Esophagus muscularis mucosa (tissue), 4 donors: ENCODE measurements around the gene COPE.

Experiments used
- EP300 ChIP-seq: sonication (generic); formaldehyde crosslinking; IDR thresholded peaks from one replicate; pipeline ENCODE4 v1.6.1; 2017; ENCODE audit warnings: antibody characterized with exemption
- POLR2A ChIP-seq: fragments of 450-650 bp; IDR thresholded peaks from one replicate; pipeline ENCODE4 v1.6.1; 2017; ENCODE audit warnings: antibody characterized with exemption, moderate library complexity, mild to moderate bottlenecking, low read depth
- POLR2AphosphoS5 ChIP-seq, 2 donors: sonication (generic); formaldehyde crosslinking; IDR thresholded peaks; one replicate each; pipeline ENCODE4 v1.6.1; 2017; ENCODE audit warnings: antibody characterized with exemption in 2 of 2
- TF ChIP-seq, protein P1 (sequence below), 3 experiments: fragments of 200-600 bp in 2 of 3; fragments of 450-650 bp in 1 of 3; sonication (generic) in 2 of 3; IDR thresholded peaks; one replicate each; pipeline ENCODE4 v1.5.1; 2017 to 2019; ENCODE audit warnings: antibody characterized with exemption in 3 of 3, mild to moderate bottlenecking in 2 of 3, moderate library complexity in 1 of 3

DNA sequence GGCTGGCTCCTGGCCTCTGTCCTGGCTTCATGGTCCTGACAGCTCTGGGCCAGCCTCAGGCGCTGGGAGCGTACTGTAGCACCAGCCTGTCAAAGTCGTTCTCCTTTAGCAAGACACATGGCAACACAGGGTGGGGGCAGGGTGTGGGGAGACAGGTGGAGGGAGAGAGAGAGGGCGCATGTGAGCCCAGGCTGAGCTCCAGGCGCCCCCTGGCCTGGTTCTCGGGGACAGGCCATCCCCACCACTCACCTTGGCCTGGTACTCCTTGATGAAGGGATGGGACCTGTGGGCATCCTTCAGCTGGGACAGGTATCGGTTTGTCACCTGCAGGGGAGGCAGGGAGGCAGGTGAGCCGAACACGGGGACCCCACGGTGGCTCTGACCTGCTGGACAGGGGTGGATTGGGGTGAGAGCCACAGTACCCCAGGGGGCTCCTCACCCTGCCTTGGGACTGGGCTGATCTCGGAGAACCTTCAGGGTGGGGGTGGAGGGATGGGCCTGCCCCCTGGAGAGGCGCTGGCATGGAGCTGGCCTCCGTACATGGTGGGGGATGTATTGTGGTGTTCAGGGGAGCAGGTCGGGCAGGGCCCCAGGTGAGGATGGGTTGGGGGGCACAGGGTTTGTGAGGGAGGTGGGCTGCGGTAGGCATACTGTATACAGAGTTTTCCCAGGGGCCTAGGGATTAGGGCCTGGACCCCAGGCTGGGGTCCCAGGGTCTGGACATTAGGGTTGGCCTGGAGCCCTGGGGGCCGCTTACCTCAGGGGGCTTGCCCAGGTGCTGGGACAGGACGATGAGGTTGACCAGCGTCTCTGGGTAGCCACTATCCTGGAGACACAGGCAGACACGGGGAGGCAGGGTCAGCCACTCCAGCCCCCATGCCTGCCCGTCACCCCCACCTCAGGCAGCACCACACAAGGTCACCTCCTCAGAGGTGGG is 19.3 kb downstream of the COPE start:
- TF ChIP-seq POLR2A, result no peak
- TF ChIP-seq, protein P1, sequence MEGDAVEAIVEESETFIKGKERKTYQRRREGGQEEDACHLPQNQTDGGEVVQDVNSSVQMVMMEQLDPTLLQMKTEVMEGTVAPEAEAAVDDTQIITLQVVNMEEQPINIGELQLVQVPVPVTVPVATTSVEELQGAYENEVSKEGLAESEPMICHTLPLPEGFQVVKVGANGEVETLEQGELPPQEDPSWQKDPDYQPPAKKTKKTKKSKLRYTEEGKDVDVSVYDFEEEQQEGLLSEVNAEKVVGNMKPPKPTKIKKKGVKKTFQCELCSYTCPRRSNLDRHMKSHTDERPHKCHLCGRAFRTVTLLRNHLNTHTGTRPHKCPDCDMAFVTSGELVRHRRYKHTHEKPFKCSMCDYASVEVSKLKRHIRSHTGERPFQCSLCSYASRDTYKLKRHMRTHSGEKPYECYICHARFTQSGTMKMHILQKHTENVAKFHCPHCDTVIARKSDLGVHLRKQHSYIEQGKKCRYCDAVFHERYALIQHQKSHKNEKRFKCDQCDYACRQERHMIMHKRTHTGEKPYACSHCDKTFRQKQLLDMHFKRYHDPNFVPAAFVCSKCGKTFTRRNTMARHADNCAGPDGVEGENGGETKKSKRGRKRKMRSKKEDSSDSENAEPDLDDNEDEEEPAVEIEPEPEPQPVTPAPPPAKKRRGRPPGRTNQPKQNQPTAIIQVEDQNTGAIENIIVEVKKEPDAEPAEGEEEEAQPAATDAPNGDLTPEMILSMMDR (IDR thresholded peaks at IDR 0.05), result no peak
- TF ChIP-seq POLR2AphosphoS5 (IDR thresholded peaks at IDR 0.05), result no peak
- TF ChIP-seq EP300, result no peak
